Measurements from ENCODE around the gene ASB3. TPM values are rescaled to one million over a fixed set of nuclear protein-coding genes. Genes with fewer than 3 reads are reported as not detected.
"Not testable (repeated sequence)": the region's sequence is repeated elsewhere in the genome, so short reads cannot be mapped to it uniquely, and the experiment has no call there.

The ASB3 gene
- total RNA-seq, 4 donors from 2014 or later = 4.9 to 18.9 (median 11.4) TPM

DNA sequence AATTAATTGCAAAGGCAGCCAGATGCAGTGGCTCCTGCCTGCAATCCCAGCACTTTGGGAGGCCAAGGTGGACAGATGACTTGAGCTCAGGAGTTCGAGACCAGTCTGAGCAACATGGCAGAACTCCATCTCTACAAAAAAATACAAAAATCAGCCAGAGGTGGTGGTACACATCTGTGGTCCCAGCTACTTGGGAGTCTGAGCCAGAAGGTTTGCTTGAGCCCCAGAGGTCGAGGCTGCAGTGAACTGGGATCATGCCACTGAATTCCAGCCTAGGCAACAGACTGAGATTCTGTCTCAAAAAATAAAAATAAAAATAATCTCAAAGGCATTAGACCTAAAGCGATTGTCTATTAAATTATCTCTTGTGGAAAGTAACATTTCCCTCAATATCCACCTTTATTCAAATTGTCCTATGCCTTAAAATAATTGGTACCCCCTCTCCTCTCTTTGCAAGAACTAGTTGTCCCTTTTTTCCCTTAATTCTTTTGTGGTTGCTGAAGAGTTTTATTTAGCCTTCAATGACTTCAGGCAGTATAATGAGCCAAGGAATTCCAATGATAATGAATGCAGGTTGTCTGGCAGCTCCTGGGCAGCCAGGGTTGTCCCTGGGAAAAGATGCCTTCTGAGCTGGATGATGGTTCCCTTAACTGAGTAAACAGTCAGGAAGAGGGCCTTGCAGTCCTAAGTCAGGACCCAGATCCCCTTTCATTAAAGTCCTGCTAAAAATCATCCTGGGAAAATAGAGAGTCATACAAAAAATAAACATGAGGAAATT lies 40.8 kb upstream of the ASB3 start:
- in situ Hi-C loops (cut with MboI; ENCODE audit: low pct_ligation_motif_present in 1 of 4, low pct_unique_long_range_greater_than_20kb in 1 of 4, low sequenced_read_pairs in 3 of 4) = no loop called here

DNA sequence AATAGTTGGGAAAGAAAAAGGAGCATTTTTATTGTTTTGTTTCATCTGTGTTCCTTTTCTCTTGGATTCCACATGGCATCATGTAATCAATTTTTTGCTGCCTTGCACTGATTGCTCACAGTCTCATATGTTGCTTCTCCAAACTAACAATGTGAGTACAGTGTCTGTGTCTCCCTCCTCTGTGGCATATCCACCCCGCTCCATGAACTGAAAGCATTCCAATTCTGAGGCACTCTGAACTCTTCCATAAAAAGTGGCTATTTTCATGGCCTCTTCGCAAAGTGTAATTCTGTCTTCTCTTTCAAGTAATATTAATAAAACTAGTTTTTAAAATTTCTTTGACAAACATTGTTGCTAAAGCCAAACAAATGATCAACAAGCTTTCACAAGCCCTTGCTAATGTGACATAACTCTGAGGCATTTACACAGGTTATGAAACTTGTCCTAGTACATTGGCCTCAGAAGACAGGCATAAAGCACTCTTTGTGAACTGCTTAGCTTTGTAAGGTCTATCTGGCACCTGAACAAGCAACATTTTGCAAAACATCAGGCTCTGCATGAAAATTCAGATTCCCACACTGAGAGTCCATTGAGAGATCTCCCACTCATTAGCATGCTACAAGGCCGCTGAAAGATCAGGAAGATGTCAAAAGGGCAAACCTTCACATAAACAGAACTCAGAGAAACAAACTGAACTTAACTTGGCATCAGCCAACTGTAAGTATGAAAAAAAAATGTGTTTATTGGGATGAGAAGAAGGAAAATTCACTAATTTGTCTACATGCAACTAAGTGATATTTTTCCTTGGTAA lies 40.0 kb upstream of the ASB3 start:
- Histone ChIP-seq H3K4me3 (no peak overlapping the region), H3K27me3 (no peaks in the 10 kb centered on the region), H3K9me3 (no peaks in the 10 kb centered on the region), H3K27ac (peak overlapping the region in 2 of 4 donors; percentile 1 to 15), H3K36me3 (no peaks in the 10 kb centered on the region), H3K4me1 (no peaks in the 10 kb centered on the region)
- DNase-seq = no peak
- 45 to 54% methylated on average over 3 of the region's 3 CpGs for WGBS, 2 donors (ENCODE audit: low coverage in 1 of 2)
- intact Hi-C loops (cut with DNase I; ENCODE audit: low total_unique reads) (no loop called here), in situ Hi-C loops (cut with MboI; ENCODE audit: low pct_ligation_motif_present in 1 of 4, low pct_unique_long_range_greater_than_20kb in 1 of 4, low sequenced_read_pairs in 3 of 4) (no loop called here)
- TF ChIP-seq POLR2A (IDR thresholded peaks at IDR 0.05) (no peak), CTCF (IDR thresholded peaks at IDR 0.05) (no peak), POLR2AphosphoS5 (IDR thresholded peaks at IDR 0.05) (peak in 1 of 3 donors; percentile 37)

More for the DNA sequence above, 40.8 kb upstream of the ASB3 start:
- Histone ChIP-seq H3K27me3 (no peaks in the 10 kb centered on the region), H3K36me3 (no peaks in the 10 kb centered on the region), H3K27ac (peak overlapping the region in 1 of 4 donors; percentile 1), H3K4me1 (no peaks in the 10 kb centered on the region), H3K4me3 (no peak overlapping the region), H3K9me3 (no peaks in the 10 kb centered on the region)
- 93 to 94% methylated on average over 3 of the region's 3 CpGs for WGBS, 2 donors (ENCODE audit: low coverage in 1 of 2)
- TF ChIP-seq EP300 (IDR thresholded peaks at IDR 0.05; ENCODE audit: low read depth) = no peak
- no peak for TF ChIP-seq POLR2A (IDR thresholded peaks at IDR 0.05)
- no peak for TF ChIP-seq CTCF (IDR thresholded peaks at IDR 0.05)
- no peak for TF ChIP-seq POLR2AphosphoS5 (IDR thresholded peaks at IDR 0.05)
- DNase-seq = no peak
- intact Hi-C loops (cut with DNase I; ENCODE audit: low total_unique reads) = no loop called here

DNA sequence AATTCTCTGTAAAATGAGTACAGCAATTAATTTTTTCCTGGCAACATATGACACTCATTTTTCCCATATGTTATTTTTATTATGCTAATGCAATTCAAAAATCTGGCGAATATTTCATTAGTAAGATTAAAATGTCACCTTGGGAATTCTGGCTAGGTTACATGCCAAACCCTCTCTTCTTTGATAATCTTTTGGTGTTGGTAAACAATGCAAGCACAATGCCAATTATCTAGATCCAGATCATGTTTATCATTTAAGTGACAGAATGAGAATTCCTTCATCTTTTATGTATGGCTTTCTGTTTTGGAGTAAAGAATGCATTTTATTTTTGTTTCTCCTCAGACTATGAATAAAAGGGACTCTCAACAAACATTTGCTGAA lies 39.3 kb upstream of the ASB3 start:
- no peaks in the 10 kb centered on the region for H3K27me3 ChIP-seq
- H3K4me3 ChIP-seq = no peak overlapping the region
- no peak for TF ChIP-seq CTCF (IDR thresholded peaks at IDR 0.05)
- WGBS, 2 donors (ENCODE audit: low coverage in 1 of 2) = 67 to 74% methylated on average over 1 of the region's 1 CpG
- no peaks in the 10 kb centered on the region for H3K36me3 ChIP-seq
- intact Hi-C loops (cut with DNase I; ENCODE audit: low total_unique reads) = no loop called here
- in situ Hi-C loops (cut with MboI; ENCODE audit: low pct_ligation_motif_present in 1 of 4, low pct_unique_long_range_greater_than_20kb in 1 of 4, low sequenced_read_pairs in 3 of 4) = no loop called here
- no peaks in the 10 kb centered on the region for H3K9me3 ChIP-seq
- no peak overlapping the region for H3K27ac ChIP-seq
- DNase-seq = no peak
- H3K4me1 ChIP-seq = no peaks in the 10 kb centered on the region

GRCh38 chr2:53823639-53824038 lies 36.9 kb upstream of the ASB3 start:
- H3K36me3 ChIP-seq; intact Hi-C loops (cut with DNase I; ENCODE audit: low total_unique reads); H3K27ac ChIP-seq; H3K27me3 ChIP-seq; DNase-seq; H3K9me3 ChIP-seq; in situ Hi-C loops (cut with MboI; ENCODE audit: low pct_ligation_motif_present in 1 of 4, low pct_unique_long_range_greater_than_20kb in 1 of 4, low sequenced_read_pairs in 3 of 4); H3K4me3 ChIP-seq: not testable (repeated sequence)
- WGBS, 2 donors (ENCODE audit: low coverage in 1 of 2) = 87 to 92% methylated on average over 6 to 9 of the region's 9 CpGs
- TF ChIP-seq CTCF (IDR thresholded peaks at IDR 0.05) = peak; percentile 11 to 33 (median 14)
- H3K4me1 ChIP-seq = peaks cover 3 to 11% (median 8%) of the 10 kb centered on the region in 4 donors

Measured in transverse colon (tissue), 4 donors.